Nephron (organoid): ENCODE measurements around the gene TAP2.
A peak's percentile ranks its signal among the peaks of the same experiment; 100 is the strongest.

Experiments used
- H3K27ac Mint-ChIP-seq, 3 experiments: 2 replicates each; pipeline ENCODE4 v1.8.0; 2020; ENCODE audit warnings: mixed read lengths in 3 of 3, mild to moderate bottlenecking in 2 of 3, moderate library complexity in 1 of 3
- H3K27me3 Mint-ChIP-seq: 2 replicates; pipeline ENCODE4 v1.8.0; 2021; ENCODE audit warnings: low read depth, mild to moderate bottlenecking, moderate library complexity, mixed read lengths
- H3K36me3 Mint-ChIP-seq: 2 replicates; pipeline ENCODE4 v1.8.0; 2020; ENCODE audit warnings: low read depth, mixed read lengths
- H3K4me1 Mint-ChIP-seq: 2 replicates; pipeline ENCODE4 v1.8.0; 2020; ENCODE audit warnings: mixed read lengths
- H3K4me3 Mint-ChIP-seq, 3 experiments: 2 replicates each; pipeline ENCODE4 v1.8.0; 2020; ENCODE audit warnings: mild to moderate bottlenecking in 3 of 3, mixed read lengths in 3 of 3, moderate library complexity in 2 of 3
- H3K9me3 Mint-ChIP-seq: 2 replicates; pipeline ENCODE4 v1.8.0; 2020; ENCODE audit warnings: mixed read lengths
- TF ChIP-seq, protein P1 (sequence below), 3 experiments: fragments of 200-600 bp; sonication (generic); IDR thresholded peaks; one replicate each; pipeline ENCODE4 v1.5.0; 2021; ENCODE audit warnings: antibody characterized with exemption in 3 of 3; ENCODE audit not compliant: unreplicated experiment in 3 of 3

TAP2 gene

DNA sequence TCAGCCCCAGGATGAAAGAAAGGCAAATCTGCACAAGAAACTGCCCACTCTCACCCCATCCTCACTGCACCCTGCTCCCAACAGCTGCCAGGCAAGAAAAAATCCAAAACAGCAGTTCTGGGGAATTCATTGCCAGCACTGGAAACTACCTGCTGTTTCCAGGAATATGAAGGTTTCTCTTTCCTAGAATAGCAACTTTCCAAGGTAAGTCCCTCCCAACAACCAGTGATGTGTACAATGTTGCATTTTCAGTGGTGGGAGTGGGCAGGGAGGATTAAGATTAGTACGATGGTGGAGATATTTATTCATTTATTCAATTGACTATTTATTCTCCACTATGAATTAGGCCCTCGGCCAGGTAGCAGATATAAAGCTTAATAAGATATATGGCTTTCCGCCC lies 11.5 kb downstream of the TAP2 start:
- H3K27me3 Mint-ChIP-seq = peaks cover 13% of the 10 kb centered on the region
- H3K36me3 Mint-ChIP-seq = no peaks in the 10 kb centered on the region
- no peak overlapping the region for H3K4me3 Mint-ChIP-seq
- no peak overlapping the region for H3K27ac Mint-ChIP-seq
- no peaks in the 10 kb centered on the region for H3K9me3 Mint-ChIP-seq
- TF ChIP-seq, protein P1, sequence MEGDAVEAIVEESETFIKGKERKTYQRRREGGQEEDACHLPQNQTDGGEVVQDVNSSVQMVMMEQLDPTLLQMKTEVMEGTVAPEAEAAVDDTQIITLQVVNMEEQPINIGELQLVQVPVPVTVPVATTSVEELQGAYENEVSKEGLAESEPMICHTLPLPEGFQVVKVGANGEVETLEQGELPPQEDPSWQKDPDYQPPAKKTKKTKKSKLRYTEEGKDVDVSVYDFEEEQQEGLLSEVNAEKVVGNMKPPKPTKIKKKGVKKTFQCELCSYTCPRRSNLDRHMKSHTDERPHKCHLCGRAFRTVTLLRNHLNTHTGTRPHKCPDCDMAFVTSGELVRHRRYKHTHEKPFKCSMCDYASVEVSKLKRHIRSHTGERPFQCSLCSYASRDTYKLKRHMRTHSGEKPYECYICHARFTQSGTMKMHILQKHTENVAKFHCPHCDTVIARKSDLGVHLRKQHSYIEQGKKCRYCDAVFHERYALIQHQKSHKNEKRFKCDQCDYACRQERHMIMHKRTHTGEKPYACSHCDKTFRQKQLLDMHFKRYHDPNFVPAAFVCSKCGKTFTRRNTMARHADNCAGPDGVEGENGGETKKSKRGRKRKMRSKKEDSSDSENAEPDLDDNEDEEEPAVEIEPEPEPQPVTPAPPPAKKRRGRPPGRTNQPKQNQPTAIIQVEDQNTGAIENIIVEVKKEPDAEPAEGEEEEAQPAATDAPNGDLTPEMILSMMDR (IDR thresholded peaks at IDR 0.05; ENCODE audit: unreplicated experiment in 3 of 3) = no peak
- H3K4me1 Mint-ChIP-seq = no peaks in the 10 kb centered on the region

DNA sequence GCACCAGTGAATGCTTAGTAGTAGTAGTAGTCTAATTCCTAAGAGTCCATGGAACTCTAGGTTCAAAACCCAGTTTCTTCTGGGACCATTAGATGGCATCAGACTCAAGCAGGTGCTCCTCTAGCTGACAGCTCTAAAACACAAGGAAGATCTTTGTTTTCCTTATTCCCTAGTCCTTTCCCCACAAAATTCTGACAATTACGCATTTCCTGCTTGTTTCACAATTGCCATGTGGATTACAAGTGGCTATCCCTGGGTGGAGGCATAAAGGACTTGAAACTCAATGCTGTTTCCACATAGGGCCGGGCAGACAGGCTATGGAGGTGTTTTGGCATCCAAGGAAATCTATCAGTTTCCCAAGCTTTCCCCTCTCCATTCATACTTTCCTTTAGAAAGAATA lies 12.6 kb downstream of the TAP2 start:
- TF ChIP-seq, protein P1 (IDR thresholded peaks at IDR 0.05; ENCODE audit: unreplicated experiment in 3 of 3) = peak; percentile 31 to 44 (median 33)
- Mint-ChIP-seq H3K4me1 (no peaks in the 10 kb centered on the region), H3K36me3 (no peaks in the 10 kb centered on the region), H3K27me3 (peaks cover 7% of the 10 kb centered on the region), H3K4me3 (no peak overlapping the region), H3K9me3 (no peaks in the 10 kb centered on the region), H3K27ac (no peak overlapping the region)

DNA sequence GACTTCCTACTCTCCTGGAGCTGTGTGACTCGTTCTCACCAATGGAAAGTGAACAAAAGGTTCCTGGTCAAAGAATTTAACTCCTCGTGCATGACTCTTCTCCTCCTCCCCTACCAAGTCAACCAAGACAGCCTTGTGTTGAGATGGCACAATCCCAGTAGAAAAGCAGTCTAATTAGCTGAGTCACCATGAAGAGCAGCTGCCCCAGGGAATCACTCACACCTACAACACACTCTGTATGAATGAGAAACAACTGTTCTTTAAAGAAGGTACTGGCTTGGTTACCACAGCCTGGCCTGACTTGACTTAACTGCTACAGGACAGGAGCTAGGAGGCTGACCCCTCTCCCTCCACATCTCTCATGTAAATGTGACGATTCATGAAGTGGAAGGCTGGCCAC lies 18.8 kb downstream of the TAP2 start:
- H3K4me3 Mint-ChIP-seq = no peak overlapping the region
- H3K36me3 Mint-ChIP-seq = no peaks in the 10 kb centered on the region
- H3K27me3 Mint-ChIP-seq = peaks cover 9% of the 10 kb centered on the region
- no peaks in the 10 kb centered on the region for H3K9me3 Mint-ChIP-seq
- TF ChIP-seq, protein P1 (IDR thresholded peaks at IDR 0.05; ENCODE audit: unreplicated experiment in 3 of 3) = no peak
- H3K27ac Mint-ChIP-seq = no peak overlapping the region
- no peaks in the 10 kb centered on the region for H3K4me1 Mint-ChIP-seq

DNA sequence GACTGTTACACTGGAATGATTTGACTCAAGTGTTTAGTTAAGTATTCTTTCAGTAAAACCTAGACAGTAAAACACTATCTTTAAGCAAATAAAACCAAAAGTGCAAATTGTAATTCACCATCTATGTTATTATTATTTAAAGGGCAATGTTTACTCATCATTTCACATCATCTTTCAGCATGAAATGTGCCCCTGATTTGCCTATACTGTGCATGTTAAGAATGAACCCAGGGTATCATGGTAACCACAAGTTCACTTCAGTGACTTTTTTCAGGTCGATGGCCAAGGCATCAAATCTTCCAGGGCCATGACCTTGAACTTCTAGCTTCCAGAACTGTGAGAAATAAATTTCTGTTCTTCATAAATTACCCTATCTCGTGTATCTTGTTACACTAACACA lies 19.7 kb downstream of the TAP2 start:
- H3K4me1 Mint-ChIP-seq = no peaks in the 10 kb centered on the region
- H3K9me3 Mint-ChIP-seq = no peaks in the 10 kb centered on the region
- peaks cover 13% of the 10 kb centered on the region for H3K27me3 Mint-ChIP-seq
- H3K27ac Mint-ChIP-seq = no peak overlapping the region
- H3K36me3 Mint-ChIP-seq = no peaks in the 10 kb centered on the region
- no peak overlapping the region for H3K4me3 Mint-ChIP-seq
- TF ChIP-seq, protein P1 (IDR thresholded peaks at IDR 0.05; ENCODE audit: unreplicated experiment in 3 of 3) = no peak

DNA sequence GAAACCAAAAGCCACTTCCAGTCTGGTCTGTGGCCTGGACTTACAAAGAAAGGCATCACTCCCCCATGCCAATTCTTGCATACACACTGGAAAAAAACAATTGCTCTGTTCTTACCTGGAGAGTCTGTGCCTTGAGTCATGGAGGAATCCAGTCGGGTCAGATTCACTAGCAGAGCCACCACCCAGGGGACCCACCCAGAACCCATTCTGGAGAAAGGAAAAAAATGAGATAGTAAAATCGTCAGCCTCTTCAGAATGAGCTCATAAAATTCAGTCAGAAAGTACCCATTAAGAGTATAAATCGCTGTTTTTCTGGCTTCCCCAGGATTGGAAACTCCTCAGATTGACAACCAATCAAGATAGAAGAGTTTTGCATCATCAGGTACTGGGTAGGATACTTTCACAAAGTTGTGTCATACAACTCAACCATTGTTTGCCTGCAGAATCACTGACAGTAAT lies 21.8 kb downstream of the TAP2 start, which contains the start of gene HLA-DOB:
Gene HLA-DOB, minus strand, starts transcription at position 257 of the 459 bp plus-strand sequence. Its CDS starts 51 bp downstream, at position 206.
- Mint-ChIP-seq H3K27me3 (peaks cover 24% of the 10 kb centered on the region), H3K4me3 (no peak within 1 kb of the TSS), H3K4me1 (no peaks in the 10 kb centered on the region), H3K27ac (no peak within 1 kb of the TSS), H3K36me3 (no peaks in the 10 kb centered on the region), H3K9me3 (no peaks in the 10 kb centered on the region)
- TF ChIP-seq, protein P1 (IDR thresholded peaks at IDR 0.05; ENCODE audit: unreplicated experiment in 3 of 3) = no peak

DNA sequence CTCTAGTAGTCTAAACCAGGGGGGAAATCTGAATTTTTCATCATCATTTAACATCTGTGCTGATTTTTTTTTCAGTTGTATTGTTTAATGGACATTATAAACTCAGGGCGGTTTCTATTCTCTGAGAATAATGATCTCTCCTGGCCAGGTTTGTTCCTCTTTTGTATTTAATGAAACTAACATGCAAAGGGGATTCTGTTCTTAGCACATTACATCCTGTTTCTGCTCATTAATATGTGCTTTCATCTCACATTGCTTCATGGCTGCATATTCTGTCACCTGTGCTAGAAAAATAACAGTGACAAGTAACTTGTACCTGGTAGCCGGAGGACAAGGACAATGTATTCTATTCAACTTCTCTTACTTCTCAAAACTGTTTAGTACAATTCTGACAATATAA lies 22.5 kb downstream of the TAP2 start:
- Mint-ChIP-seq H3K27me3 (peaks cover 24% of the 10 kb centered on the region), H3K4me3 (no peak overlapping the region), H3K27ac (no peak overlapping the region), H3K4me1 (no peaks in the 10 kb centered on the region), H3K36me3 (no peaks in the 10 kb centered on the region), H3K9me3 (no peaks in the 10 kb centered on the region)
- TF ChIP-seq, protein P1 (IDR thresholded peaks at IDR 0.05; ENCODE audit: unreplicated experiment in 3 of 3) = no peak
